HepG2 (cell line): ENCODE results near the gene SLC17A6. TPM values are rescaled to one million over a fixed set of nuclear protein-coding genes. Genes with fewer than 3 reads are reported as not detected.

ENCODE experiments used
- ATAC-seq: fragments of 200-7000 bp; cut with Tn5 transposase; 3 replicates; pipeline ENCODE4 v1.9.1; 2020; ENCODE audit warnings: mild to moderate bottlenecking, moderate library complexity
- BruUV-seq: library from RNA; stranded (reverse); fragments of 400-500 nt; replicated peaks from 2 replicates; lab custom pipeline; 2021; lab: Mats Ljungman, UMichigan
- CTCF ChIA-PET: fragments of 300-600 bp; formaldehyde crosslinking; extraction: SDS; loops from one replicate; lab custom pipeline; 2021; ENCODE audit warnings: low total read pairs, inconsistent platforms, low intra/inter-chr PET ratio; lab: Yijun Ruan, JAX
- POLR2A ChIA-PET: fragments of 350-600 bp; sonication (Branson Sonifier 250); formaldehyde crosslinking; loops from one replicate; lab custom pipeline; 2020; ENCODE audit warnings: antibody characterized with exemption, inconsistent platforms; lab: Yijun Ruan, JAX
- DNase-seq: peaks from one replicate; pipeline ENCODE4 v3.0.0-alpha.2; 2015; ENCODE audit warnings: low spot score
- FAIRE-seq: peaks from 3 replicates; lab custom pipeline; 2011; peaks lifted over from hg19 to GRCh38; lab: Jason Lieb, UNC
- H2AFZ ChIP-seq: one replicate; pipeline ENCODE4 v1.6.1; 2011; ENCODE audit warnings: low read length, inconsistent platforms
- H3K27ac ChIP-seq: fragments of 300-600 bp; 3 replicates; pipeline ENCODE4 v1.8.0; 2011; ENCODE audit warnings: mixed run types, mild to moderate bottlenecking, mixed read lengths, low read length, inconsistent platforms; ENCODE audit not compliant: insufficient read depth; ENCODE audit errors: extremely low read length
- H3K27me3 ChIP-seq, 2 experiments: fragments of 200-600 bp in 1 of 2; 2 replicates in 1 of 2; 3 replicates in 1 of 2; pipeline versions ENCODE4 v1.6.0 to v1.8.0; 2011; ENCODE audit warnings: low read length in 2 of 2, mild to moderate bottlenecking in 2 of 2, moderate library complexity in 2 of 2, inconsistent platforms in 1 of 2; ENCODE audit not compliant: insufficient read depth in 2 of 2, control insufficient read depth in 1 of 2
- H3K36me3 ChIP-seq, 2 experiments: fragments of 200-600 bp in 1 of 2; replicated peaks in 1 of 2; 2 replicates in 1 of 2; 3 replicates in 1 of 2; pipeline versions ENCODE4 v1.5.1 to v1.8.0; 2011; ENCODE audit warnings: low read length in 2 of 2, inconsistent platforms in 1 of 2; ENCODE audit not compliant: insufficient read depth in 2 of 2, control insufficient read depth in 1 of 2
- H3K4me1 ChIP-seq: 2 replicates; pipeline ENCODE4 v1.5.1; 2012; ENCODE audit warnings: low read length, inconsistent platforms; ENCODE audit not compliant: insufficient read depth
- H3K4me2 ChIP-seq: 2 replicates; pipeline ENCODE4 v1.6.0; 2011; ENCODE audit warnings: low read depth, low read length, inconsistent platforms
- H3K4me3 ChIP-seq, 3 experiments: fragments of 200-600 bp in 1 of 3; sonication (generic), shearing (Covaris generic) in 1 of 3; replicated peaks in 1 of 3; 2 replicates each; pipeline ENCODE4 v1.5.1; 2011 to 2016; ENCODE audit warnings: low read length in 3 of 3, inconsistent platforms in 2 of 3, low read depth in 2 of 3, mild to moderate bottlenecking in 2 of 3, control low read depth in 1 of 3, mixed read lengths in 1 of 3; ENCODE audit not compliant: insufficient read depth in 1 of 3
- H3K79me2 ChIP-seq: one replicate; pipeline ENCODE4 v1.6.1; 2011; ENCODE audit warnings: low read length, inconsistent platforms; ENCODE audit not compliant: insufficient read depth
- H3K9ac ChIP-seq: 2 replicates; pipeline ENCODE4 v1.6.0; 2011; ENCODE audit warnings: mild to moderate bottlenecking, low read depth, low read length, inconsistent platforms; ENCODE audit not compliant: insufficient read depth
- H3K9me3 ChIP-seq: 2 replicates; pipeline ENCODE4 v1.5.1; 2012; ENCODE audit warnings: mild to moderate bottlenecking, low read length
- H4K20me1 ChIP-seq: 2 replicates; pipeline ENCODE4 v1.6.0; 2011; ENCODE audit warnings: inconsistent platforms, mild to moderate bottlenecking, low read length, moderate library complexity; ENCODE audit not compliant: insufficient read depth
- WGBS: methylation state at CpG from one replicate; pipeline ENCODE4 v1.1.6; 2017; ENCODE audit warnings: low lambda C conversion rate; 5-methylcytosine and 5-hydroxymethylcytosine counted together
- in situ Hi-C: cut with HindIII; loops from 2 replicates; pipeline ENCODE4 v1.10.0; 2017; ENCODE audit warnings: low pct_unique_long_range_greater_than_20kb; ENCODE audit not compliant: extremely low pct_ligation_motif_present
- intact Hi-C: fragments of 100-400 bp; cut with micrococcal nuclease; formaldehyde crosslinking; loops from one replicate; pipeline ENCODE4 v1.10.0; 2022; ENCODE audit not compliant: unreplicated experiment
- polyA plus RNA-seq, 8 experiments: library from polyadenylated mRNA; depleted of rRNA in 3 of 8; stranded (reverse) in 7 of 8; unstranded in 1 of 8; fragments of >200 nt; fragmentation: Illumina TruSeq in 4 of 8; extraction: Trizol in 4 of 8; gene quantifications; 2 replicates each; pipeline versions ENCODE4 v1.2.1 to v1.2.3, GENCODE V29; 2011 to 2016; ENCODE audit warnings: low read depth in 4 of 8, missing spikeins in 1 of 8, mixed read lengths in 1 of 8; ENCODE audit not compliant: insufficient read depth in 1 of 8
- total RNA-seq, 5 experiments: library from RNA; depleted of rRNA; stranded (reverse); fragments of >200 nt; fragmentation: Illumina TruSeq; extraction: Trizol; gene quantifications; 2 replicates each; pipeline ENCODE4 v1.2.3, GENCODE V29; 2016; ENCODE audit warnings: low read depth in 1 of 5
- TF ChIP-seq, protein P1 (sequence below), 2 experiments: fragments of 450-650 bp in 1 of 2; sonication (generic) in 1 of 2; formaldehyde crosslinking in 1 of 2; IDR thresholded peaks; 2 replicates each; pipeline versions ENCODE4 v1.6.1 to v1.8.0; 2016 to 2022; ENCODE audit warnings: antibody characterized with exemption in 1 of 2, mild to moderate bottlenecking in 1 of 2, missing genetic modification reagents in 1 of 2

SLC17A6 gene
- total and polyA plus RNA-seq, 2 of the 13 experiments (the other 11 are each of a cell fraction or from before 2014, with no cell fraction given), result not detected

DNA sequence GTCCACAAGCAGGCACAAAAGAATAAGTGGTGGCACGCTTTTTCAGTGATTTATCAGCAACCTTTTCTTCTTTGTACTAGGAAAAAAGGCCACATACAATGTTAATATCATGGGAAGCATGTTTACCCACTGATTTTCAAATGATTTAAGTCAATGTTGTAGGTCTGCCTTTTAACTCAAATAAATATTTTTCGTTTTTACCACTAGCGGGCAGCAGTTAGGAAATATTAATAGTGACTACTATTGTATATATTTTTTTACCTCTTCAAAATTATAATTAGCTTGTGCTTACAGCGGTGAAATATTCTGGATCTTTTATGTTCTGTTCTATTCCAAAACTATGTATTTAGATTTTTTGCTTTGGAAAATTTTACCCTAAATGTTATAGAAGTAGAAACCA lies 6.4 kb upstream of the SLC17A6 start:
- DNase-seq (no peak), FAIRE-seq (no peak), ATAC-seq (no peak)
- WGBS, result under 1% methylated on average over 4 of the region's 4 CpGs
- intact Hi-C loops, result loop anchor here (10.0 kb wide), 1 partner anchor 293 kb away; the partner anchor contains the start of gene FANCF
- H3K4me1 ChIP-seq, result no peaks in the 10 kb centered on the region
- TF ChIP-seq, protein P1, sequence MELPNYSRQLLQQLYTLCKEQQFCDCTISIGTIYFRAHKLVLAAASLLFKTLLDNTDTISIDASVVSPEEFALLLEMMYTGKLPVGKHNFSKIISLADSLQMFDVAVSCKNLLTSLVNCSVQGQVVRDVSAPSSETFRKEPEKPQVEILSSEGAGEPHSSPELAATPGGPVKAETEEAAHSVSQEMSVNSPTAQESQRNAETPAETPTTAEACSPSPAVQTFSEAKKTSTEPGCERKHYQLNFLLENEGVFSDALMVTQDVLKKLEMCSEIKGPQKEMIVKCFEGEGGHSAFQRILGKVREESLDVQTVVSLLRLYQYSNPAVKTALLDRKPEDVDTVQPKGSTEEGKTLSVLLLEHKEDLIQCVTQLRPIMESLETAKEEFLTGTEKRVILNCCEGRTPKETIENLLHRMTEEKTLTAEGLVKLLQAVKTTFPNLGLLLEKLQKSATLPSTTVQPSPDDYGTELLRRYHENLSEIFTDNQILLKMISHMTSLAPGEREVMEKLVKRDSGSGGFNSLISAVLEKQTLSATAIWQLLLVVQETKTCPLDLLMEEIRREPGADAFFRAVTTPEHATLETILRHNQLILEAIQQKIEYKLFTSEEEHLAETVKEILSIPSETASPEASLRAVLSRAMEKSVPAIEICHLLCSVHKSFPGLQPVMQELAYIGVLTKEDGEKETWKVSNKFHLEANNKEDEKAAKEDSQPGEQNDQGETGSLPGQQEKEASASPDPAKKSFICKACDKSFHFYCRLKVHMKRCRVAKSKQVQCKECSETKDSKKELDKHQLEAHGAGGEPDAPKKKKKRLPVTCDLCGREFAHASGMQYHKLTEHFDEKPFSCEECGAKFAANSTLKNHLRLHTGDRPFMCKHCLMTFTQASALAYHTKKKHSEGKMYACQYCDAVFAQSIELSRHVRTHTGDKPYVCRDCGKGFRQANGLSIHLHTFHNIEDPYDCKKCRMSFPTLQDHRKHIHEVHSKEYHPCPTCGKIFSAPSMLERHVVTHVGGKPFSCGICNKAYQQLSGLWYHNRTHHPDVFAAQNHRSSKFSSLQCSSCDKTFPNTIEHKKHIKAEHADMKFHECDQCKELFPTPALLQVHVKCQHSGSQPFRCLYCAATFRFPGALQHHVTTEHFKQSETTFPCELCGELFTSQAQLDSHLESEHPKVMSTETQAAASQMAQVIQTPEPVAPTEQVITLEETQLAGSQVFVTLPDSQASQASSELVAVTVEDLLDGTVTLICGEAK (IDR thresholded peaks at IDR 0.05), result no peak
- TF ChIP-seq, protein P1 (CRISPR knock-in tag; IDR thresholded peaks at IDR 0.05), result no peak
- no peak overlapping the region for H3K27ac ChIP-seq
- H2AFZ ChIP-seq, result no peak overlapping the region
- no peaks in the 10 kb centered on the region for H3K9me3 ChIP-seq
- H3K9ac ChIP-seq, result no peak overlapping the region
- H3K4me3 ChIP-seq, result no peak overlapping the region
- ChIA-PET CTCF (no interaction called here), POLR2A (no interaction called here)
- no peaks in the 10 kb centered on the region for H3K27me3 ChIP-seq
- in situ Hi-C loops, result loop anchor here (10.0 kb wide), 2 partner anchors 203 to 463 kb away; no protein-coding TSS in a partner anchor
- H4K20me1 ChIP-seq, result no peaks in the 10 kb centered on the region
- no peak overlapping the region for H3K4me2 ChIP-seq
- BruUV-seq, result no TSS peak
- H3K79me2 ChIP-seq, result no peaks in the 10 kb centered on the region
- no peaks in the 10 kb centered on the region for H3K36me3 ChIP-seq
